GM18520 (cell line): Measurements from ENCODE around the gene MED15.
"Not testable (repeated sequence)": the region's sequence is repeated elsewhere in the genome, so short reads cannot be mapped to it uniquely, and the experiment has no call there.

Experiments used
- ATAC-seq: cut with Tn5 transposase; IDR thresholded peaks from one replicate; pipeline ENCODE4 v1.9.1; 2021; ENCODE audit not compliant: unreplicated experiment

MED15 gene

DNA sequence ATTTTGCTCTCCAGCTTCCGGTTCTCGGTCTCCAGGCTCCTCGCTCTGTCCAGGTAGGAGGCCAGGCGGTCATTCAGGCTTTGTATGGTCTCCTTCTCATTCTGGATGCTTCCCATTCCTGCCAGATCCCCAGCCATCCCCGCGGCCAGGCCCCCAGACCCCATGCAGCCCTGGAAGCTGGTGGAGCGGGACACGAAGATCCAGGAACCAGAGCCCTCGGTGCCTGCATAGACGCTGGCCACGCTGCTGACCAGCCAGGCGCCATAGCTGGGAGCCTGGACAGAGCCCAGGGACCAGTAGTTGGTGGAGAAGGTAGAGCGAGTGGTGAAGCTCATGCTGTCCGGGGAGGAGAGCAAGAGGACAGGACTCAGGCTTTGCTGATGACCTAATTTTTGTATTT lies 23.6 kb upstream of the MED15 start:
- ATAC-seq = no peak

GRCh38 chr22:20484948-20485683 lies 22.3 kb upstream of the MED15 start:
- no peak for ATAC-seq

DNA sequence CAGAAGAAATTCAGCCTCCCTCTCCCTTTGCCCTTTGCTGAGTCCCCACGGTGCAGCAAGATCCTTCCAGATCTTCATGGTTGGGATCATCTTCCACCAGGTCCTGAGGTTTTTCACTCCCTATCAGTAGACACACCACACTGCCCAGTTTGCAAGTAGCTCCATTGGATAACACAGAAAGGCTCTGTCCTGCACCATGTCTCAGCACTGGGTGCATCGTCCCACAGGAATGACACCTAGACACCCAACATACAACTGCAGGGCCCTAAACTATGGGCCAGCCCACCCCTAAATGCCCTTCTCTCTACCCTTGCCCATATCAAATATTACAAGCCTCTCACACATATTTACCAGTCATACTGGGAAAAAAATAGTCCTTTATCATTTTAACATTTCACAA lies 21.2 kb upstream of the MED15 start:
- no peak for ATAC-seq

DNA sequence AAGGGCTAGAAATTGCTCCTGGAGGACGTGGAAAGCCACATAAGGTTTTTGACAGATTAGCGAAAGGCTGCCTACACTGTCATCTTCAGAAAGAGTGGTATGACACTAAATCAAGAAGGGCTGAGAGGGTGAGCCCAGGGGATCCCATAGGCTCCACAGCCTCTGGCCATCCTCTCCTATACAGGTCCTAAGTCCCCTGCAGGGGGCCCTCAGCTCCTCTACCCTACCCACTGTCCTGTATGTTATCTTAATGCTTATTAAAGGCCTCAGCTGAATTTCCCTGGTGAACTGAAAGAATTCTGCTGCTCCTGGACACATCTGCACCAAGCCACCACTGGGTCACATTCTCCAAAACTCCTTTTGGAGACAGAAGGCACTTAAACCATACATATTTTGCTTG lies 19.7 kb upstream of the MED15 start:
- ATAC-seq = no peak

DNA sequence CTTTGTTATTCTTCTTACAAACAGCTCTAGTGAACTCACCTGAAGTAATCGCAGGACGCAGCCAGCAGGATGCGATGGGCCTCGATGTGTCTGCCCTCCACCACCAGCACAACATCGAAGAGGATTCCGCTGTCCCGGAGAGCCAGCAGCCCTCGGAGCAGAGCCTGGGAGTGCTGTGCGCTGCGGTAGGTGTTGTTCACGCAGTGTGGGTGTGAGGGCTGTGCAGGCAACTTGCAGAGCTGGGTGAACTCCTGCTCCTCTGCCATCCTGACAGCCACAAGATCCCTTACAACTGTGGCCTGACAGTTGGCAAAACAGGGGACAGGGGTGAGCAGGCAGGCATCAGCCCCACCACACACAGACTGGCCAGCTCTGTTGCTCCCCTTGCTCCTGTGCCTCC lies 18.5 kb upstream of the MED15 start:
- ATAC-seq = no peak

- ATAC-seq = no peak
Measured at GRCh38 chr22:20490183-20490940, 17.0 kb upstream of the MED15 start.

- ATAC-seq = no peak
Measured at GRCh38 chr22:20490941-20491307, 16.5 kb upstream of the MED15 start.

DNA sequence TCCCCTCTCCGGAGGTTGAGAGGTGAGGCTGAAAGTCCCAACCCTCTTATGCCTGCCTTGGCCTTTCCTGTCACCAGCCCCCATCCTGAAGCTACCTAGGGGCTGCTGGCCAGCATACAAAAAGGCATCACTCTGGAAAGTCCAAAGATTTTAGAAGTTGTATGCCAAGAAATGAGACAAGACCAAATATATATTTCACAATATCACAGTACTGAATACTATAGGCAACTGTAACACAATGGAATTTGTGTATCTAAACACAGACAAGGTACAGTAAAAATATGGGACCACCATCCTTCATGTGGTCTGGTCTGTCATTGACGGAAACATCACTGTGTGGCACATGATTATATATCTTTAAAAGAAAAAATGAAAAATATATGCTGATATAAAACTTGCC lies 16.1 kb upstream of the MED15 start:
- no peak for ATAC-seq

- peak; percentile 23 for ATAC-seq
Measured at GRCh38 chr22:20494978-20495860, 12.2 kb upstream of the MED15 start, which contains the start of gene KLHL22. TSS of gene KLHL22 (minus strand) at chr22:20495795. CDS start at chr22:20489211, 6,584 bp downstream.

DNA sequence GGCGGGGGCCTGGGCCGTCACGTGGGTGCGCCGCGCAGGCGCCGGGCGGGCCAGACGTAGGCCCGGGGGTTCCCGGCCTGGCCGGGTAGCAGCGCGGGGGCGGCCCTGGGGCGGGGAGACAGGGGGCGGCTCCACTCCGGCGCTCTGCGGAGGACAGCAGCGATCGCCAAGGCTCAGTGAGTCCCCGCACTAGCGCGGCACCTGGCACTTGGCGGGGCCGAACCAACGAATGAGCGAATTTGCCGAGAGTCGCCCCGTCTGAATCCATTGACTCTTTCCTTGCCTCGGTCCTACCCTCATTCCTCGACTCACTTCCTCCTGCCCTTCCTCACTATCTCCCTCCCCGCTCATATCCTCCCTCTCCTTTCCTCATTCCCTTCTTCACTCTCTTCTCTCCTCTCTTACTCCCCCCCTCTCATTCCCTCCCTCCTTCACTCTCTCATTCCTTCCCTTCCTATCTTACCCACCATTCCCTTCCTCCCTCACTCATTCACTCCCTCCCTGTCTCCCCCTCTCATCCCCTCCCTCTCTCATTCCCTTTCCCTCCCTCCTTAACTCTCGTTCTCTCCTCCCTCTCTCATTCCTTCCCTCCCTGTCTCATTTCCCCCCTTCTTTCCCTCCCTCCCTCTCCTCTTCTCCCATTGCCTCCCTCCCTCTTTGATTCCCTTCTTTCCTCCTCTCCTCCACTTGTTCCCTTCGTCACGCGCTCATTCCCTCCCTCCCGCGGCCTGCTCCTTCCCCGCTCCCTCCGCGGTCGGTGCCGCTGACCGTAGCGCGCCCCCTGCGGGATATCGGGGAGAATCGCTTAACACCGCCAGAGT lies 11.3 kb upstream of the MED15 start:
- peak; percentile 76 for ATAC-seq

- ATAC-seq = no peak
Measured at GRCh38 chr22:20497426-20497825, 10.0 kb upstream of the MED15 start.

DNA sequence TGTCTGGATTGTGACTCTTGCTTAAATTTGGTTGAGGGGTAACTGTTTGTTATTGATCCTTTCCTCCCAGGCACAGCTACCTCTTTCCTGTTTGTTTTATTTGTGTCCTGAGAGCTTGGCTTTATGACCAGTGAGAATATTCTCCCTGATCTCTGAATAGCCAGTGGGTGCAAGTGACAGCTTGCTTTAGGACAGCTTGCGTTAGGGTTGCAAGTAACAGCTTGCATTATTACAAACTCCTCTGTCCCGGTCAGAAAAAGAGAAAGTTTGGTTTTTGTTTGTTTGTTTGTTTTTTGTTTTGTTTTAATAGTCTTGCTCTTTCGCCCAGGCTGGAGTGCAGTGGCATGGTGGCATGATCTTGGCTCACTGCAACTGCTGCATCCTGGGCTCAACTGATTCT lies 8.5 kb upstream of the MED15 start:
- no peak for ATAC-seq

GRCh38 chr22:20499769-20500168 lies 7.6 kb upstream of the MED15 start:
- no peak for ATAC-seq

- no peak for ATAC-seq
Measured at GRCh38 chr22:20503816-20504215, 3.6 kb upstream of the MED15 start.

DNA sequence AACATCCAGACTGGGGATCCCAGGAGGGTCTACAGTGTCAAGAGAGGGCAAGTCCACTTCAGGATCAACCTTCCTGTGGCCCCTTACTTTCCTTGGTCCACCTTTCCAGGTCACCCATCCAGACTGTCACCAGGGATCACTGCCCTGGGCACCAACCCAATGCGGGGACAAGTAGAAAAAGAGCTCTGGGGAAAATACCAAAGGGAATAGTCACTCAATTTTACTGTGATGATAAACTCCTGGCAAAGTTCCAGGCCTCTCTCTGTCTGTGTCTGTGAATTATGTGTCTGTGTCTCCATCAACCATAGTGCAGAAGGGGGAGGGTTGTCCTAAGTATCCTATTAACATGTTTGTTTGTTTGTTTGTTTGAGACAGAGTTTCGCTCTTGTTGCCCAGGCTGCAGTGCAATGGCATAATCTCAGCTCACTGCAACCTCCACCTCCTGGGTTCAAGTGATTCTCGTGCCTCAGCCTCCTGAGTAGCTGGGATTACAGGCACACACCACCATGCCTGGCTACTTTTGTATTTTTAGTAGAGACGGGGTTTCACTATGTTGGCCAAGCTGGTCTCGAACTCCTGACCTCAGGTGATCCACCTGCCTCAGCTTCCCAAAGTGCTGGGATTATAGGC lies 3.0 kb upstream of the MED15 start:
- ATAC-seq = not testable (repeated sequence)

GRCh38 chr22:20506543-20507252 lies 712 bp upstream of the MED15 start:
- no peak for ATAC-seq

- ATAC-seq = not testable (repeated sequence)
Measured at GRCh38 chr22:20508067-20508755, 801 bp downstream of the MED15 start.

DNA sequence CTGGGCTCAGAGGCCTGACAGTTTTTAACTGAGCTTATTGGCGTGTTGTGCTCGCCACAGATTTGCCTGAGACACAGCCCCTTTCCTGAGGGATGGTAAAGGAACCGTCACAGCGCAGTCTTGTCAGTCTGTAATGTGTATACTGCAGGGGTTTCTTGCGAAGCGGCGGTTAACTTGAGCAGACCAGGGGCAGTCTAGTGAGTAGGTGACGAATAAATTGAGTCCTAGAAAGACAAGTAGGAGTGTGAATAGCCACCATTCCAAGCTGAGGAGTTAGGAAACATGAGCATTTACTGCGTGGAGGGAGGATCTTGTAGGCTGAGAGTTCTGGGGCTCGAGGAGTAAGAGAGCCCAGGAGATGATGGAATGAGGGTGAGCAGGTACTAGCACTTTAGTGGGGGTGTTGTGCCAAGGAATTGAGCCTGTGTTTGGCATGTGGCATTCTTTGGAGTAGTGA lies 1.4 kb downstream of the MED15 start:
- no peak for ATAC-seq
